Muscle of back (tissue), 11 donors: ENCODE data around the gene ABHD1. TPM values are rescaled to one million over a fixed set of nuclear protein-coding genes. Genes with fewer than 3 reads are reported as not detected.

Experiments used
- DNase-seq, 3 donors: peaks; one replicate each; pipeline versions ENCODE4 v3.0.0 to v3.0.0-alpha.2; 2013
- polyA plus RNA-seq, 10 donors: library from polyadenylated mRNA; unstranded; fragments of 120-200 nt; gene quantifications; one replicate each; pipeline ENCODE4 v1.2.1, GENCODE V29; 2013; ENCODE audit not compliant: insufficient read length in 10 of 10

ABHD1 gene
- polyA plus RNA-seq, 10 donors: 0.17 to 0.84 (median 0.28) TPM

- DNase-seq: peak; percentile 94 to 97 (median 96)
These were observed 37.4 kb upstream of the ABHD1 start for GRCh38 chr2:27086090-27086723.

- no peak for DNase-seq
These were observed 36.7 kb upstream of the ABHD1 start, which contains the start of gene KHK for GRCh38 chr2:27086724-27087593. Gene KHK (plus strand): TSS chr2:27086772. CDS start chr2:27087260, 488 bp downstream.

- DNase-seq: no peak
These were observed 35.7 kb upstream of the ABHD1 start for GRCh38 chr2:27087823-27088410.

- DNase-seq: no peak
These were observed 35.0 kb upstream of the ABHD1 start for GRCh38 chr2:27088634-27089033.

- no peak for DNase-seq
These were observed 34.3 kb upstream of the ABHD1 start for GRCh38 chr2:27089111-27089954.

- DNase-seq: no peak
These were observed 31.6 kb upstream of the ABHD1 start for GRCh38 chr2:27091746-27092695.

GRCh38 chr2:27092696-27093429 lies 30.8 kb upstream of the ABHD1 start:
- no peak for DNase-seq

- DNase-seq: no peak
These were observed 29.9 kb upstream of the ABHD1 start for GRCh38 chr2:27093430-27094352.

- DNase-seq: no peak
These were observed 29.1 kb upstream of the ABHD1 start for GRCh38 chr2:27094353-27094984.

GRCh38 chr2:27095427-27095744 lies 28.2 kb upstream of the ABHD1 start:
- DNase-seq: no peak

- DNase-seq: peak in 2 of 3 donors; percentile 67 to 85
These were observed 27.6 kb upstream of the ABHD1 start for GRCh38 chr2:27095745-27096651.

- no peak for DNase-seq
These were observed 26.8 kb upstream of the ABHD1 start for GRCh38 chr2:27096748-27097297.

- DNase-seq: no peak
These were observed 26.3 kb upstream of the ABHD1 start for GRCh38 chr2:27097341-27097740.

- no peak for DNase-seq
These were observed 24.2 kb upstream of the ABHD1 start for GRCh38 chr2:27099334-27099955.

- no peak for DNase-seq
These were observed 23.6 kb upstream of the ABHD1 start for GRCh38 chr2:27100036-27100435.

GRCh38 chr2:27102329-27102728 lies 21.3 kb upstream of the ABHD1 start:
- no peak for DNase-seq
